Stomach (tissue), 9 donors: ENCODE results near the gene TRAF3IP1. TPM values are rescaled to one million over a fixed set of nuclear protein-coding genes. Genes with fewer than 3 reads are reported as not detected.

Source experiments
- DNase-seq, 2 donors: peaks; one replicate each; pipeline versions ENCODE4 v3.0.0 to v3.0.0-alpha.2; 2013 to 2019
- H3K27ac ChIP-seq, 5 donors: fragments of 200-600 bp in 4 of 5; sonication (generic) in 4 of 5; one replicate each; pipeline ENCODE4 v1.5.1; 2013 to 2019; ENCODE audit warnings: mild to moderate bottlenecking in 1 of 5, moderate library complexity in 1 of 5
- H3K27me3 ChIP-seq, 3 donors: fragments of 200-600 bp; sonication (generic); one replicate each; pipeline ENCODE4 v1.5.1; 2017 to 2019; ENCODE audit warnings: mixed run types in 1 of 3
- H3K36me3 ChIP-seq, 4 donors: fragments of 200-600 bp; sonication (generic); 1 replicate in 3 of 4; 2 replicates in 1 of 4; pipeline ENCODE4 v1.5.1; 2016 to 2019
- H3K4me1 ChIP-seq, 4 donors: fragments of 200-600 bp; sonication (generic); one replicate each; pipeline ENCODE4 v1.5.1; 2016 to 2019
- H3K4me3 ChIP-seq, 4 donors: fragments of 200-600 bp; sonication (generic) in 3 of 4; one replicate each; pipeline ENCODE4 v1.5.1; 2016 to 2019; ENCODE audit warnings: mild to moderate bottlenecking in 1 of 4
- H3K9me3 ChIP-seq, 4 donors: fragments of 200-600 bp; sonication (generic); one replicate each; pipeline ENCODE4 v1.5.1; 2016 to 2019
- EP300 ChIP-seq: sonication (generic); formaldehyde crosslinking; IDR thresholded peaks from one replicate; pipeline ENCODE4 v1.6.1; 2017; ENCODE audit warnings: antibody characterized with exemption
- POLR2A ChIP-seq, 4 donors: fragments of 450-650 bp; IDR thresholded peaks; one replicate each; pipeline ENCODE4 v1.6.1; 2016; ENCODE audit warnings: antibody characterized with exemption in 4 of 4, control low read depth in 2 of 4, mild to moderate bottlenecking in 1 of 4, moderate library complexity in 1 of 4
- POLR2AphosphoS5 ChIP-seq, 3 donors: sonication (generic); formaldehyde crosslinking; IDR thresholded peaks; one replicate each; pipeline ENCODE4 v1.6.1; 2016; ENCODE audit warnings: antibody characterized with exemption in 3 of 3
- WGBS, 5 donors: extraction: QIAGEN DNeasy Blood & Tissue Kit in 3 of 5; methylation state at CpG; one replicate each; pipeline versions ENCODE4 v1.1.5 to v1.1.7; 2013 to 2018; 5-methylcytosine and 5-hydroxymethylcytosine counted together
- intact Hi-C: fragments of 100-400 bp; cut with DNase I; formaldehyde crosslinking; loops from one replicate; pipeline ENCODE4 v1.15.1; 2023; ENCODE audit warnings: low total_unique reads
- polyA plus RNA-seq, 3 donors: library from polyadenylated mRNA; stranded (reverse); fragments of 200-250 nt; gene quantifications; one replicate each; pipeline ENCODE4 v1.2.3, GENCODE V29; 2013
- total RNA-seq, 5 donors: library from RNA; depleted of rRNA; stranded (reverse); fragments of >200 nt; gene quantifications; one replicate each; pipeline versions ENCODE4 v1.1.0 to v1.2.3, GENCODE V29; 2014 to 2016
- TF ChIP-seq, protein P1 (sequence below), 7 experiments: fragments of 450-650 bp in 4 of 7; fragments of 200-600 bp in 3 of 7; sonication (generic) in 3 of 7; IDR thresholded peaks; one replicate each; pipeline ENCODE4 v1.5.1; 2016 to 2019; ENCODE audit warnings: antibody characterized with exemption in 7 of 7, control low read depth in 2 of 7, mild to moderate bottlenecking in 1 of 7
- donor health status: healthy with polysubstance abuse.
- donor health status: Bipolar disorder and iron deficiency.
- donor health status: healthy.

TRAF3IP1 gene
- total and polyA plus RNA-seq, 8 donors: 0.58 to 21.1 (median 10.8) TPM

DNA sequence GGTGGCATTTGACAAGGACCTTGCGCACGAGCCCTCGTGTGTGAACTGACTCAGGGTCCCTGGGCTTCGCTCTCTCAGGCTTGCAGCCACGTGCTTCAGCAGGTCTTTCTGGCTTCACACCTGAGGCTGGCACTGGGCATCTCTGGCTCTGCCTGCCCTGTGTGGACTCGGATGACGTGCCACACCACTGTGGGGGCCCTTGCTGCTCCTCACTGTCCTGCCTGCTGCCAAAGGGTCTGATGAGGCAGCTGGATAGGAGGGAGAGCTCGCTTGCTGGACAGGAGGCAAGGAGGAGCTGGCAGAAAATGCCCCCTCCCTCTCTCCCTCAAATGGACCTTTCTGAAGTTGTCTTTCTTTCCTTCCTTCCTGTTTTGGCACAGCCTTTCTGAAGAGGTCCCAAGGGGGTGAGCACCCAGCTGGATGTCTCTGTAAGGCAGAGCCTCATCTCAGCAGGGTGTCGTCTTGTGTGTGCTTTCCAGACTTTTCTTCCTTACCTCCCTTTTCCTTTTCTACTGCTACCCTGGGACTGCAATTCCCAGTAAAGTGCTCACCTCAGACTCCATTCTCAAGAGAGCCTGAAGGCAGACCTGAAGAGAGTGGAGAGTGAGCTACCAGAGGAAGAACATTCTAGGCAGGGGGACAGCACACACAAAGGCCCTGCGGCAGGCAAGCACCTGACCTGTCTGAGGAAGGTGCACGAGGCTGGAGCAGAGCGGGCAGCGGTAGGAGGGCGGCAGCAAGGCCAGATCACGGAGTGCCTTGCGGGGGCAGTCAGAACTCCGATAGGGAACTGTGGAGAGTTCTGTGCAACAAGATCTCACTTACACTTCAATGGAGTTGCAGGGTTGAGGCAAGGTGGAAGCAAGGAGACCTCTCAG is 37.2 kb upstream of the TRAF3IP1 start:
- intact Hi-C loops: no loop called here

GRCh38 chr2:238284802-238285515 is 35.4 kb upstream of the TRAF3IP1 start:
- no peak for TF ChIP-seq POLR2A (IDR thresholded peaks at IDR 0.05)
- TF ChIP-seq, protein P1, sequence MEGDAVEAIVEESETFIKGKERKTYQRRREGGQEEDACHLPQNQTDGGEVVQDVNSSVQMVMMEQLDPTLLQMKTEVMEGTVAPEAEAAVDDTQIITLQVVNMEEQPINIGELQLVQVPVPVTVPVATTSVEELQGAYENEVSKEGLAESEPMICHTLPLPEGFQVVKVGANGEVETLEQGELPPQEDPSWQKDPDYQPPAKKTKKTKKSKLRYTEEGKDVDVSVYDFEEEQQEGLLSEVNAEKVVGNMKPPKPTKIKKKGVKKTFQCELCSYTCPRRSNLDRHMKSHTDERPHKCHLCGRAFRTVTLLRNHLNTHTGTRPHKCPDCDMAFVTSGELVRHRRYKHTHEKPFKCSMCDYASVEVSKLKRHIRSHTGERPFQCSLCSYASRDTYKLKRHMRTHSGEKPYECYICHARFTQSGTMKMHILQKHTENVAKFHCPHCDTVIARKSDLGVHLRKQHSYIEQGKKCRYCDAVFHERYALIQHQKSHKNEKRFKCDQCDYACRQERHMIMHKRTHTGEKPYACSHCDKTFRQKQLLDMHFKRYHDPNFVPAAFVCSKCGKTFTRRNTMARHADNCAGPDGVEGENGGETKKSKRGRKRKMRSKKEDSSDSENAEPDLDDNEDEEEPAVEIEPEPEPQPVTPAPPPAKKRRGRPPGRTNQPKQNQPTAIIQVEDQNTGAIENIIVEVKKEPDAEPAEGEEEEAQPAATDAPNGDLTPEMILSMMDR (IDR thresholded peaks at IDR 0.05): no peak
- TF ChIP-seq EP300: no peak
- no peak for TF ChIP-seq POLR2AphosphoS5 (IDR thresholded peaks at IDR 0.05)
- Histone ChIP-seq H3K4me3 (peak overlapping the region in 1 of 4 donors; percentile 28), H3K27me3 (no peaks in the 10 kb centered on the region), H3K9me3 (no peaks in the 10 kb centered on the region), H3K4me1 (peaks cover 50 to 90% (median 84%) of the 10 kb centered on the region in 4 donors), H3K27ac (peak overlapping the region; percentile 98 to 99 (median 98)), H3K36me3 (no peaks in the 10 kb centered on the region)
- intact Hi-C loops: no loop called here
- 38 to 55% (median 48%) methylated on average over 11 of the region's 11 CpGs for WGBS, 5 donors
- DNase-seq: peak; percentile 55 to 65

More for the DNA sequence above, 37.2 kb upstream of the TRAF3IP1 start:
- Histone ChIP-seq H3K4me3 (no peak overlapping the region), H3K27me3 (no peaks in the 10 kb centered on the region), H3K9me3 (no peaks in the 10 kb centered on the region), H3K36me3 (peaks cover 0 to 7% (median 0%) of the 10 kb centered on the region in 4 donors), H3K4me1 (peaks cover 43 to 96% (median 85%) of the 10 kb centered on the region in 4 donors), H3K27ac (peak overlapping the region in 3 of 5 donors; percentile 17 to 99 (median 98))
- WGBS, 5 donors: 87 to 94% (median 91%) methylated on average over 17 of the region's 17 CpGs
- TF ChIP-seq POLR2AphosphoS5 (IDR thresholded peaks at IDR 0.05) (no peak), POLR2A (IDR thresholded peaks at IDR 0.05) (no peak), EP300 (no peak)
- TF ChIP-seq, protein P1 (IDR thresholded peaks at IDR 0.05): no peak
- DNase-seq: no peak

DNA sequence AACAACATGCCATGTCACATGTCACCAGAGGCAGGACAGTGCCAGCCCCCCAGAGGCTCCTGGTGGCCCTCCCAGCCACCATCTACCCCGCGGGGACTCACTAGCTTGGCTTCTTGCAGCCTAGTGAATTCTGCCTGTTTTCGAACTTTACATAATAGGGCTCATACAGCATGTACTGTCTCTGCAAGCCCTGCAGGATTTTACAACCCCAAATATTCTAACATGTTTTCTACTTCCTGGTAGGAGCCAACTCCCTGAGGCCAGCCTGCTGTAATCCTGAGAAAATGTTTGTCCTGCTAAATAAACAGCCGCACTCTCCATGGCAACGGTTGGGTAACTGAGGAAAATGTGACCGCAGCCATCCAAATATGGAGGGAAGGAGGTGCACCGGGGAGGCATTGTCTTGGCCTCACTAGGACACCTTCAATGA is 34.6 kb upstream of the TRAF3IP1 start:
- Histone ChIP-seq H3K27me3 (no peaks in the 10 kb centered on the region), H3K4me3 (peak overlapping the region; percentile 9 to 28 (median 16)), H3K27ac (peak overlapping the region; percentile 98 to 99 (median 98)), H3K9me3 (no peaks in the 10 kb centered on the region), H3K4me1 (peaks cover 51 to 90% (median 81%) of the 10 kb centered on the region in 4 donors), H3K36me3 (no peaks in the 10 kb centered on the region)
- WGBS, 5 donors: 13 to 27% (median 19%) methylated on average over 7 of the region's 7 CpGs
- intact Hi-C loops: no loop called here
- peak; percentile 91 to 96 for DNase-seq
- peak; percentile 58 for TF ChIP-seq EP300
- TF ChIP-seq, protein P1 (IDR thresholded peaks at IDR 0.05): peak in 1 of 7 experiments; percentile 22
- TF ChIP-seq POLR2AphosphoS5 (IDR thresholded peaks at IDR 0.05): peak; percentile 69 to 89 (median 86)
- no peak for TF ChIP-seq POLR2A (IDR thresholded peaks at IDR 0.05)

DNA sequence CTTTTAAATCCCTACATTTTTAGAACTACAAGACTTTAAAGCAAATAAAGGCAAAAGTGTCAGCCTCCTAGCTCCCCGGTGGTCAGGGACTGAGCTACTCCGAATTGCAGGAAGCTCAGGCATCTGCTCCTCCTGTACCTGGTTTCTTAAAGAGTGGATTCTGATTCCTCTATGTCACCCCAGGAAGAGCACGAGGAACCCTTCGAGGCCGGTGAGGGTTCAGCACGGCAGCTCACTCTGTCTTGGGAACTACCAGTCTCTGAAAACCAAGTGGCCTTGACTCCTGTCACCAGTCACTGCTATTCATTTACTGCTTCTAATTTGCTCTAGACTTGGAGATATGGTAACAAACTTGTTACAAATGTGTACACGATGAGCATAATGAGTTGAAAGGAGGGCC is 34.2 kb upstream of the TRAF3IP1 start:
- H3K4me1 ChIP-seq: peaks cover 52 to 90% (median 80%) of the 10 kb centered on the region in 4 donors
- peak overlapping the region; percentile 98 to 99 (median 98) for H3K27ac ChIP-seq
- no peaks in the 10 kb centered on the region for H3K36me3 ChIP-seq
- no peaks in the 10 kb centered on the region for H3K27me3 ChIP-seq
- TF ChIP-seq EP300 (no peak), POLR2A (IDR thresholded peaks at IDR 0.05) (no peak), POLR2AphosphoS5 (IDR thresholded peaks at IDR 0.05) (no peak)
- TF ChIP-seq, protein P1 (IDR thresholded peaks at IDR 0.05): no peak
- WGBS, 5 donors: 15 to 50% (median 20%) methylated on average over 7 of the region's 7 CpGs
- peak in 1 of 2 donors; percentile 47 for DNase-seq
- H3K4me3 ChIP-seq: peak overlapping the region; percentile 7 to 70 (median 14)
- no peaks in the 10 kb centered on the region for H3K9me3 ChIP-seq
- intact Hi-C loops: no loop called here
